GM18499 (cell line): Measurements from ENCODE around the gene RABEP2.
"Not testable (repeated sequence)": the region's sequence is repeated elsewhere in the genome, so short reads cannot be mapped to it uniquely, and the experiment has no call there.

Source experiments
- ATAC-seq: cut with Tn5 transposase; IDR thresholded peaks from one replicate; pipeline ENCODE4 v1.9.1; 2021; ENCODE audit warnings: moderate number of reproducible peaks; ENCODE audit not compliant: insufficient read depth, unreplicated experiment

Gene RABEP2

DNA sequence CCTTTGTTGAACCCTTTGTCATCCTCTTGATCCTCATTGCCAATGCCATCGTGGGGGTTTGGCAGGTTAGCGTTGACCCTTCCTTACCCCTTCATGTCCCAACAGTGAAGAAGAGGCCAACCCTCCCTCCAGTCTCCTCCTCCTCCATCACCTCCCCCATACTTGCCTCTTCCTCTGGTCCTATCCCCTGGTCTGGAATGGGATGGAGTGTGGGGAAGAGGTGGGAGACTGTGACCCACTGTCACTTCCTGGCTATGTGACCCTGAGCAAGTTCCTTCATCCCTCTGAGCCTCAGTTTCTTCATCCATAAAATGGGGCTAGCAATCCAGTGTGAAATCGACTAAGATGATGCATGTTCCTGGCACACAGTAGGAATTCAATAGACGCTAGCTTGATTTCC, 44.1 kb downstream of the RABEP2 start:
- ATAC-seq, result no peak

DNA sequence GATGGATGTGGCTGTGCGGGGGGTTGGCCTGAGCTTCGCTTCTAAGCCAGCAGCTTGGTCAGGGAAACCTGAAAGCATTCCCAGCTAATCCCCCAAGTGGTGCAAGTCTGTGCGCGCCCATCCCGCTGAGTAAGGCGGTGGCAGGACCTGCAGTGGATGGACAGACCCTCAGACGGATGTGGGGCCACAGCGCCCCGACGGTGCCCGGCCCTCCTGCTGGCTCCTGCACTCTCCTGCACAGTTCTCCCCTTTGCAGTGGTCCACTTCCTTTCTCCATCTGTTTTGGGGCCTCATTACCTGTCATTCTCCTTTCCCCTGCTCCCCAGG, 44.5 kb downstream of the RABEP2 start:
- ATAC-seq, result no peak

DNA sequence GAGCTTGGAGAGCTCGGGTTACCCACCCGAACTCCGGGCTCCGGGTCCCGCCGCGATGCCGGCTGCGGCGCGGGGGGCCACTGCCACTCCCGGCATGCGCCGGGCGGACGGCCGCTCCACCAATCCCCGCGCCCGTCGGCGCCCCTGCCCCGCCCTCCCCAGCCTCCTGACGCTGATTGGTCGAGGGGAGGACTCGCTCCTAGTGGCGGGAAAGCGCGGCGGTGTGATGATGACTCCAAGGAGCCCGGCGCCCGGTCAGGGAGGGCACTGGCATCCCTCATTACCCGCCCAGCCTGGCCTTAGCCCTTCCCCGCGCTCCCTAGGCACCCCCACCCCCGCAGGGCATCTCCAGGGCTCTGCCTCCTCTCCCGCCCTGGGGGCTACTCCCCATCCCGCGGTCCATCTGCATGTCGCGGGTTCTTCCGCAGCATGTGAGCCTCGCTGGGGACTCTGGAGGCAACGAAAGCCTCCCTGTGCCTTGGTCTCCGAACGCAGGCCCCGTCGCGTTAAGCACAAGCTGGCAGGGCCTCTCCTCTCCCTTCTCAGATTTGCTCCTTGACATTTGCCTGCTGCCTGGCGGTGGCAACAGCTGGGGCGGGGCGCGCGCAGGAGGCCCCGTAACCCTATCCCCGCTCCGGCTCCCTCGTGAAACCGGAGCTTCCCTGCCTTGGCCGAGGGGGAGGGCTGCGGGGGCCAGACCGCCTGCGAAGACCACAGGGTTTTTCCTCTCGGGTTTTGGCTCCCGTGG, 45.0 kb downstream of the RABEP2 start:
- no peak for ATAC-seq

DNA sequence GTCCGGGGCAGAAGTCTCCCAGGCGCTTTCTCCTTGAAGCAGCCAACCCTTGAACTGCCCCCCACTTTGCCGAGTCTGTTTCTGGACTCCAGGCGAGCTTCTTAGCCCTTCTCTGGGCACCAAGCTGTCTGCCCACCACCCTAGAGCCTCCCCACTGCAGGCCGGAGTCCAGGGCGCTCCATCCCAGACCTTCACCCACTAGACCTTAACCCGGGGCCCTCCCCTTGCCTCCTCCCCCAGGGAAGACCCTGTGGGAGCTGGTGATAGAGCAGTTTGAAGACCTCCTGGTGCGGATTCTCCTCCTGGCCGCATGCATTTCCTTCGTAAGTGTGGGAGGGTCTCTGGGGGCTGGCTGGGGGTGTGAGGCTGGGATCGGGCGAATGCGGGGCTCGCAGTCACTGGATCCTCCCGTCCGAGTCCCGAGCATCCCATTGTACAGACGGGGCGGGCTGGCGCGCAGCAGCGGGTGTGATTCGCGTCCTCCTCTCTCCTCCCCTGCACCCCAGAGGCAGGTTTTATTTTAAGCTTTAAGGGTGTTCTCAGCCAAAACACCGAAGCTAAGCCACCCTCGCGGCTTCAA, 45.7 kb downstream of the RABEP2 start:
- ATAC-seq, result no peak

DNA sequence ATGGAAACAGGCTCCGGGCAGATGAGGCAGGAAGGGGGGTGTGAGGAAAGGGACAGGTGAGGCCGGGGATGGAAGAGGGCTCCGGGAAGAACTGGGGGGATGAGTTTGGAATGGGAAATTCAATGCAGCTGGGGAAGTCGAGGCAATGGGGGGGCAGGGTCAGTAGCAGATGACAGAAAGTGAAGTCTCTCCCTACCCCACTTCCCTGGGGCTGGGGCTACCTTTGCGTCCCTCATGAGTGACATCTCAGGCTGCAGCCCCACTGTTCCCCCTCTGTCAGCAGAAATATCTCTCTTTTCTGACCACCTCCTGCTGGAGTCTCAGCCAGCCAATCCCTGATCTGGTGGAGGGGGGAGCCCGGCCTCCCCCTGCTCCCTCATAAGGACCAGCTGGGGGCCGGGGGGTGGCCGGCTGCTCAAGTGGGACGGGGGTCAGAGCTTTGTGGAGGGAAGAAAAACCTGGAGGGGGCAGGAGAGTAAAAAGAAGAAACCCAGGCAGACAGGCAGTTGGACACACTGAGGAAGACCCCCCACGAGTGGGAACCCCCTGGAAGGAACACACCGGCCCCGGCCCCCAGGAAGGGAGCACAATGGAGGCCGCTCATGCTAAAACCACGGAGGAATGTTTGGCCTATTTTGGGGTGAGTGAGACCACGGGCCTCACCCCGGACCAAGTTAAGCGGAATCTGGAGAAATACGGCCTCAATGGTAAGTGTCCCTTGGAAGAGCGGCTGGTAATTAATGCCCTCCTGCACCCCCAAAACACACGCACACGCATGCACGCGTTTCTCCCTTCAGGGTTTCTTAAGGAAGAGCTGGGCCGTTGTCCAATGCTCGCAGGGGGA, 46.7 kb downstream of the RABEP2 start, which contains the start of gene ATP2A1:
ATP2A1 (plus strand) TSS at position 406 of the 844 bp plus-strand sequence; CDS start at position 590, 184 bp downstream.
- no peak for ATAC-seq

DNA sequence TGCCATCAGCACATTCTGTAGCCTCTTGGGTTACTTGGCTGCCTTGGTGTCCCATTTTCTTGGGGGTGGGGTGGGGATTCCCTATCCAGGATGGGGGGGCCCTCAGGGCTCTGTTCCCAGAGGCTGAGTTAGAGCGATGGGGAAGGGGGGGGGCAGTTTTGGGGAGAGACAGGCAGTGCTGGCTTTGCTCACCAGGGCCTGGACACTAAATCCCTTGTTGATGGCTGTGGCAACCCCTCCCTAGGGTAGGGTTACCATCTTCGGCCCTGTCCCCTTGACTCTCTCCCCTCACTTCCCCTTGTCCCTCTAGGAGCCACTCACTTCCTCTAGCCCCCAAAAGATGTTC, 47.4 kb downstream of the RABEP2 start:
- ATAC-seq, result no peak

DNA sequence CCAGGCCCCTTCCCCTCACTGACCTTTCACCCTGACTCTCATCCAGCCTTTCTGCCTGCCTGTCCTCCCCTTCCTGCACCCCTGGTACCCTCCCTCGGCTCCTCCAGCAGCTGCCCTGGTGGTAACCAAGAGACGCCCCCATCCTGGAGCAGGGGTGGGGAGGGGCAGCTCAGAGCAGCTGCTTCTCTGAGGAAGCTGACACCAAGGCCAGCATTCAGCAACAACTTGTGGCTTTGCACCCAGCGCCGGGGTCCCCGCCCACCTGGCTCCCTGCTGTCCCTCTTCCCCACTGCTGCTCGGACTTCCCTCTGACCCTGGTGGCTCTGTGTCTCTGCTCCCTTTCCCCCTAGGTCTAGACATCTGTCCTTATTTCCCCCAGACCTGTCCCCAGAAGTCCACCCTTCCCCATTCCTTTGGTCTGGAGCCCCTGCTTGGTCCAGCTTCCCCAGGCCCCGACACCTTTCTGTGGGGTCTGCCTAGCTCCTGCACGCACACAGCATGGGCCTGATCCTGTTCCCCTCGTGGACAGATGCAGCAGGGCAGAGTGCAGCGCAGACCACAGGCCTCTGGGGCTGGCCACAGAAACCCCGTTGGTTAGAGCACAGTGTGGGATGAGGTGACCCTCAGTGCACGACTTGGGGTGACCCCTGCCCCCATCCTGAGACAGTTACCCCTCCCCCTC, 47.9 kb downstream of the RABEP2 start:
- ATAC-seq, result no peak

DNA sequence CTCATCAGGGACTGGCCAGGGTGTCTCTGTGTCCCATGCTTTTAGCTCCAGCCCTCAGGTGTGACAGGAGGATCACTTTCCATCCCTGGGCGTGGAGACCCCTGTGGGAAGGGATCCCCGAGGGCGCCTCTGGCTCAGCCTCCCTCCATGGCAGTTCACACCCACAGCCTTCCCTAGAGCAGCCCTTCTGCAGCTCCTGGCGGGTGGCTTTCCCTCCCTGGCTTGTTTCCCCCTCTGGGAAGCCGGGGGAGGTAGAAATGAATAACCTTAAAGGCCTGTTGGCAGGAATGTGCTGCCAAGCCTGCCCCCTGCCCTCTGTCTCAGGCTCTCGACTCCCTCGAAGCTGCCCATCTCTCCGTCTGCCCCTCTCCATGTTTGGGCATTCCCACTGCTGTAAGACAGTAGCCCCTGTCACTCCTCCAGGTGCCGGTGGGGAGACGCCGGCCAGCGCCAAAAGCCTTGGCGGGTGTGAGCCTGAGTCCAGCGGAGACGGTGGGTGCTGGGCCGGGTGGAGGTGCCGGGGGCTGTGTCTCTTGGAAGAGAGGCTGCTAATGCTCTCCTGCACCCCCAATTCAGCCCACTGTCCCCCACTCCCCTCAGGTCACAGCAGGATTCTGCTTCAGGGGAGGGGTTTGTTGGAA, 48.9 kb downstream of the RABEP2 start:
- ATAC-seq, result no peak

DNA sequence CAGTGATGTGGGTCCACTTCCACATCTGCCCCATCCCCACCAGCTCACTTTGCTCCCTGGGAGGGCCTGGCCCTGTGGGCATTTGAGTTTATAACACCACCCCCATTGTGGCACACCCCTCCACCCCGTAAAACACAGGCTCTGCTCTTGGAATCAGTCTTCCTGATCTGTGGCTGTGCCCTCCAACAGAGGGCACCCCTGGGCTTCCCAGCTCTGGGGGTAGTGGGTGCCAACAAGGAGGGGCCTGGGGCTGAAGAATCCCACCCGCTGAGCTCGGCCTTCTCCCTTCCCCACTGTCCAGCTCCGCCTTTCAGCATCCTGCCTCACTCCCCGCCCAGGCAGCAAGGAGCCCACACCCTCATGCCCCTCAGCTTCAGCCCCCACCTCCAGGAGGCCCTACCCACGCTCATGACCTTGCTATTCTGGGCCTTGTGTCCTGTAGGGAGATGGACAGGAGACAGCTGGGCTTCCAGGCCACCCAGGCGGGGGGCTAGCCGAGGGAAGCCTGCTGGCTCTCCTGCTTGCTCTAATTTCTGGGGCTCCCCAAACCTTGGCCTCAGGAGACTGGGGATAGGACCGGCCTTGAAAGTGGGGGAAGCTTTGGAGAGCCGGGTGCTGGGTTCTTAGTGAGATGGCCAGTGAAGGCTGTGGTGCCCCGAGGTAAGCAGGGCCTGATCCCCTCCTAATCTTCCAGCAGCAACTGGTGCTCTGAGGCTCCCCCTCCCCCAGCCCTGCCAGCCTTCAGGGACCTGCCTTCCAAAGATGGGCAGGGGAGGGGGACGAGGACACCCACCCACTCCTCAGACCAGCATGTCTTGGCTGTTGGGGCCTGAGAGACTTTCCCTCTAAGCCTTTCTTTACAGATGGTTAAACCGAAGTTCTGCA, 49.7 kb downstream of the RABEP2 start:
- no peak for ATAC-seq

DNA sequence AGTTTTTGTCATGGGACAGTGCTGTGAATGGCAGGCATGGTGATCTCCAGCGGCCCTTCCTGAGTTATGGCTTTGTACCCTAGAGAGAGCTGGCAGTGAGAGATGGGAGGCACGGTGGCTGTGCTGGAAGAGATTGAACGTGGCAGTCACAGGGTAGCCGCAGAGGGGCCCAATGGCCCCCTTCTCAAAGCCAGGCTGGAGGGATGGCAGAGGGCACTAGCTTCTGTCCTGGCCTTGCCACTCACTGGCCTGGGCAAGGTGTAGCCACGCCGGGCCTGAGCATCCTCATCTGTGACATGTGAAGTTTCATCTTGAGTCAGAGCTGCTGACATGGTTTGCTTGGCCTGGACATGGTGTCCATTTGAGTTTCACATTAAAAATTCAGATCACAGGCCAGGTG, 50.6 kb downstream of the RABEP2 start:
- no peak for ATAC-seq

DNA sequence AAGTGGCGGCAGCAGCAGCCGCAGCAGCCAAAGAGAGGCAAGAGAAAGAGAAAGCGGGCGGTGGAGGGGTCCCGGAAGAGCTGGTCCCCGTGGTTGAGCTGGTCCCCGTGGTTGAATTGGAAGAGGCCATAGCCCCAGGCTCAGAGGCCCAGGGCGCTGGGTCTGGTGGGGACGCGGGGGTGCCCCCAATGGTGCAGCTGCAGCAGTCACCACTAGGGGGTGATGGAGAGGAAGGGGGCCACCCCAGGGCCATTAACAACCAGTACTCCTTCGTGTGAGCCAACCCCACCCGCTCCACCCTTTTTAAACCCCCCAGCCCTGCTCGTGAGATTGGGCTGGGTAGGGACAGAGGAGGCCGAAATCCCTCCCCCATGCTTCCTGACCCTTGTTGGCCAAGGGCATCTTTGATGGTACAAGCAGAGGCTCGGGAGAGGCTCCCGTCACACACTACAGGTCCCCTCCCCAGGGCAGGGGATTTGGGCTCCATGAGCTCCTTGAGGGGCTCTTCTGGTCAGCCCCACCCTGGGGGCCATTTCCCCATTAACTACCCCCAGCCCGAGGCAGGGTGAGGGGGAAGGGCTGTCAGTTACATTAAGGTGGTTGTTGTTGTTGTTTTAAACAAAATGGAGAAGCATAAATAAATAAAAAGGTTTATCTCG, 51.4 kb downstream of the RABEP2 start:
- no peak for ATAC-seq

DNA sequence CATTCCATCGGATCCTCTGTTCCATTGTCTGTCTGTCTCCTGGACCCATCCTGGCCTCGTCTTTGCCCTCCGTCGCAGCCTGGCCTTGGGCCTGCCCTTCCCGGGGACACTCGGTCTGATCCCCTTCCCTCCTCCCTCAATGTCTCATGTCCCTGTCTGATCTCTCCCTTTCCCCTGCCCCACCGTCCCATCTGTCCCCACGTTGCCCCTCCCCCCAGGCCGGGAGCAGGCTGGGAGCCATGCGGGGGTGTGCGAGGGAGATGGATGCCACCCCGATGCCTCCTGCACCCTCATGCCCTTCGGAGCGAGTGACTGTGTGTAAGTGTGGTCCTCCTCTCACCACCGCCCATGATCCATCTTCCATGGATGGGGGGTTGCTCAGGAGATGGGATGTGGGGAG, 52.1 kb downstream of the RABEP2 start:
- no peak for ATAC-seq

DNA sequence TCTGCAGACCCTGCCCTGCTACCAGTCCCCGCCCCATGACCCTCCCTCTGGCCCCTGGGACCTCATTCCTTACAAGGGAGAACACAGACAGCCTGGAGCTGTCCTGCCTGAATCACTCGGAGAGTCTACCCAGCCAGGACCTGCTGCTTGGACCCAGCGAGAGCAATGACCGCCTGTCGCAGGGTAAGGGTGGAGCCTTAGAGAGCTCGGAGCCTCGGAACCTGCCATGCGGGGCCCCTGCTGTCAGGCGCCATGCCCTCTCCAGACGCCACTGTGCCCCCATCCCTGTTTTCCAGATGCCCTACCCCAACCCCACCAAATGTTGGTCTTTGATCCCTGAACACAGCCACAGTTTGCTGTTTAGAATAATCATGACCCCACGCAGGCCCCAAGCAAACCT, 55.8 kb downstream of the RABEP2 start:
- ATAC-seq, result no peak

DNA sequence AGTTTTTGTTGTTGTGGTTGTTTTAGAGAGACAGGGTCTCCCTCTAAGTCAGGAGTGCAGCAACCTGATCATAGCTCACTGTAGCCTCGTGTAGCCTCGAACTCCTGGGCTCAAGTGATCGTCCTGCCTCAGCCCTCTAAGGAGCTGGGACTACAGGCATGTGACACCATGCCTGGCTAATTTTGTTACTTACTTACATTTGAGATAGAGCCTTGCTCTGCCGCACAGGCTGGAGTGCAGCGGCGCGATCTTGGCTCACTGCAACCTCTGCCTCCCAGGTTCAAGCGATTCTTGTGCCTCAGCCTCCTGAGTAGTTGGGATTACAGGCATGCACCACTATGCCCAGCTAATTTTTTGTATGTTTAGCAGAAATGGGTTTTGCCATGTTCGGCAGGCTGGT, 57.4 kb downstream of the RABEP2 start:
- ATAC-seq, result not testable (repeated sequence)

DNA sequence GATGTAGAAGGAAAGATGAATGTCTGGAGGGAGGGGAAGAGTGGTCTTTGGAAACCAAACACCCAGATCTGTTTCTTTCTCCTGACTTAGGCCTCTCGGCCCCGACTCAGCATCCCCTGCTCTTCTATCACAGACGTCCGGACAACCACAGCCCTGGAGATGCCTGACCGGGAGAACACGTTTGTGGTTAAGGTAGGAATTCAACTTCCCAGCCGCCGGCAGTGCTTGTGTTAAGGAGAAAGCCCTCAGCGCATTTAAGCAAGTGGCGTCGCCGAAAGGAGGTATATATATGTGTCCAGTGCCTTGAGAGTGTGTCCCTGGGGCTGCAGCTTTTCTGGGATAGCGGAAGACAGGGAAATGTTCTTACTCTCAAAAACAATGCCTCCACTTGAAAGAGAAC, 57.8 kb downstream of the RABEP2 start:
- ATAC-seq, result no peak

DNA sequence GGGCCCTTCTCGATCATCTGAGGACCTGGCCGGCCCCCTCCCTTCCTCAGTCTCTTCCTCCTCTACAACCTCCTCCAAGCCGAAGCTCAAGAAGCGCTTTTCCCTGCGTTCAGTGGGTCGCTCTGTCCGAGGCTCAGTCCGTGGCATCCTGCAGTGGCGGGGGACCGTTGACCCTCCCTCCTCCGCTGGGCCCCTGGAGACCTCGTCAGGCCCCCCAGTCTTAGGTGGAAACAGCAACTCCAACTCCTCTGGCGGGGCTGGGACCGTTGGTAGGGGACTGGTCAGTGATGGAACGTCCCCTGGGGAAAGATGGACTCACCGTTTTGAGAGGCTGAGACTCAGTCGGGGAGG, 58.6 kb downstream of the RABEP2 start:
- ATAC-seq, result no peak

DNA sequence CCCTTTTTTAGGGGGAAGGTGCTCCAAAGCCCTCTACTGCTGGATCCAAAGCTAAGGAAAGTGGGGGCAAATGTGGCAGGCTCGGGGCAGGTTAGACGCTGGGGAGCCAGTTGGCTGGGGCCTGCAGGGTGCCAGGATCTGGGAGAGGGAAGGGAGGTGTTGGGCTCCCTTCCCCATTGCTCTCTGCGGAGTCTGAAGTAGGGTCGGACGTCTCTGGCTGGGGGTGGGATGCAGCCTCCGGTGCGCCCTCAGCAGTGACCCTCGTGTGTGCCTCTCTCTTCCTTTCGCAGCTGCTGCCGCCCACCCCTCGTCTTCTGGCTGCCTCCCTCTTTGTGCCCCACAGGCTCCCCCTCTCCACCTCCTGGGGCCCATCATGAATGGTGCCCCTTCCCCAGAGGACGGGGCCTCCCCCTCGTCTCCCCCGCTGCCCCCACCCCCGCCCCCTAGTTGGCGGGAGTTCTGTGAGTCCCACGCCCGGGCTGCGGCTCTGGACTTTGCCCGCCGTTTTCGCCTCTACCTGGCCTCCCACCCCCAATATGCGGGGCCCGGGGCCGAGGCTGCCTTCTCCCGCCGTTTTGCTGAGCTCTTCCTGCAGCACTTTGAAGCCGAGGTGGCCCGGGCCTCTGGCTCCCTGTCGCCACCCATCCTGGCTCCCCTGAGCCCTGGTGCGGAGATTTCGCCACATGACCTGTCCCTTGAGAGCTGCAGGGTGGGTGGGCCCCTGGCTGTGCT, 59.1 kb downstream of the RABEP2 start:
- ATAC-seq, result no peak

DNA sequence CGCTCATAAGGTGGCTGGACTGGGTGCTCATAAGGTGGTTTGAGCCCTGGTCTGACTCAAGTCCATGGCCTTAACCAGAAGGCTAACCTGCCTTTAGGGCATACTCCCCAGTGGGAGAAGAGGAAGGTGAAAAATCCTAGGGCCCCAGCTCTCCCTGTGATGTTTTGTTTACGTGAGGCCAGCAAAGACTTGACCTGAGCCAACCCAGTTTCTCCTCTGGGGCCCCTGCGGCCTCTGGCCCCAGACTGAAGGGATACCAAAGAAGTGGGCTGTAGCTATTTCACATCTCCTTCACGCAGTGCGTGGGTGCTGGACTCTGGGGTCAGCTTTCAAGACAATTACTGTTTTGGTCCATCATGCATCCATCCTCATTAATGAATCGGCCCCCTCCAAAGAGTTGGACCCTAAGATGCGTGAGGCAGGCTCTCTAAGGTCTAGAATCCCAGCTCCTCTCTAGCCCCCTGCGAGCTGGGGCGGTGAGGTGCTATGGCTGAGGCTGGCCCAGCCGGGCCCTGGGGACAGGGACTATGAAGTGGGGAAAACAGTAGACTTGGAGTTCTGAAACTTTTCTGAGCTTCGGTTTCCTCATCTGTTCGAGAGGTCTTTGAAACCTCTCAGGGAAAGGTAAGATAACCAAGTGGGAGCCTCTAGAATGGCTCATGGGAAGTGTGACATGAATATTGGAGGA, 59.9 kb downstream of the RABEP2 start:
- ATAC-seq, result no peak
